GM12878 (cell line): Measurements from ENCODE around the gene CGREF1. TPM values are rescaled to one million over a fixed set of nuclear protein-coding genes. Genes with fewer than 3 reads are reported as not detected.
A peak's percentile ranks its signal among the peaks of the same experiment; 100 is the strongest.

ENCODE experiments used
- ATAC-seq: fragments of 200-7000 bp; cut with Tn5 transposase; 3 replicates; pipeline ENCODE4 v1.9.1; 2020; ENCODE audit warnings: mild to moderate bottlenecking, moderate library complexity
- BruUV-seq: library from RNA; stranded (reverse); fragments of 400-500 nt; replicated peaks from 2 replicates; lab custom pipeline; 2021; lab: Mats Ljungman, UMichigan
- CTCF ChIA-PET: fragments of 300-600 bp; sonication (Branson Sonifier 250); formaldehyde crosslinking; extraction: SDS; loops from one replicate; lab custom pipeline; 2021; ENCODE audit warnings: inconsistent platforms; lab: Yijun Ruan, JAX
- POLR2A ChIA-PET: fragments of 350-600 bp; formaldehyde crosslinking; extraction: SDS; loops from one replicate; lab custom pipeline; 2021; ENCODE audit warnings: inconsistent platforms; lab: Charles Lee
- RAD21 ChIA-PET: fragments of 300-600 bp; sonication (Branson Sonifier 250); formaldehyde crosslinking; loops from one replicate; lab custom pipeline; 2023; ENCODE audit warnings: antibody characterized with exemption; ENCODE audit not compliant: unreplicated experiment; lab: Charles Lee
- SMC1A ChIA-PET: fragments of 300-600 bp; sonication (Branson Sonifier 250); formaldehyde crosslinking; loops from one replicate; lab custom pipeline; 2023; ENCODE audit not compliant: unreplicated experiment, uncharacterized antibody; lab: Charles Lee
- DNase-seq: peaks from one replicate; pipeline ENCODE4 v3.0.0-alpha.2; 2011; ENCODE audit warnings: low read depth, low spot score
- FAIRE-seq: peaks from 3 replicates; lab custom pipeline; 2011; peaks lifted over from hg19 to GRCh38; lab: Jason Lieb, UNC
- H2AFZ ChIP-seq: 2 replicates; pipeline ENCODE4 v1.6.0; 2011; ENCODE audit warnings: low read depth, low read length, control low read depth; ENCODE audit not compliant: control insufficient read depth
- H3K27ac ChIP-seq: 2 replicates; pipeline ENCODE4 v1.5.1; 2011; ENCODE audit warnings: control low read depth; ENCODE audit not compliant: control insufficient read depth, insufficient read depth
- H3K27me3 ChIP-seq, 2 experiments: replicated peaks in 1 of 2; 2 replicates each; pipeline versions ENCODE4 v1.6.0 to v1.6.1; 2011; ENCODE audit warnings: low read length in 1 of 2; ENCODE audit not compliant: control insufficient read depth in 2 of 2, insufficient read depth in 2 of 2
- H3K36me3 ChIP-seq, 2 experiments: 2 replicates each; pipeline ENCODE4 v1.5.1; 2011; ENCODE audit warnings: low read length in 1 of 2; ENCODE audit not compliant: control insufficient read depth in 2 of 2, insufficient read depth in 2 of 2
- H3K4me1 ChIP-seq: 2 replicates; pipeline ENCODE4 v1.6.1; 2011; ENCODE audit warnings: mild to moderate bottlenecking, low read length, moderate library complexity, mixed read lengths; ENCODE audit not compliant: control insufficient read depth, insufficient read depth
- H3K4me2 ChIP-seq: 2 replicates; pipeline ENCODE4 v1.6.0; 2011; ENCODE audit warnings: control low read depth; ENCODE audit not compliant: control insufficient read depth, insufficient read depth
- H3K4me3 ChIP-seq: fragments of 200-600 bp; sonication (generic); 2 replicates; pipeline ENCODE4 v1.5.1; 2016
- H3K79me2 ChIP-seq: 2 replicates; pipeline ENCODE4 v1.6.0; 2011; ENCODE audit warnings: low read length; ENCODE audit not compliant: control insufficient read depth, insufficient read depth
- H3K9ac ChIP-seq: 2 replicates; pipeline ENCODE4 v1.8.0; 2011; ENCODE audit warnings: low read length, control low read depth, mixed read lengths; ENCODE audit not compliant: control insufficient read depth, insufficient read depth
- H3K9me3 ChIP-seq: replicated peaks from 3 replicates; pipeline ENCODE4 v1.5.1; 2011; ENCODE audit warnings: mild to moderate bottlenecking, low read length; ENCODE audit not compliant: control insufficient read depth, insufficient read depth
- H4K20me1 ChIP-seq: 2 replicates; pipeline ENCODE4 v1.6.0; 2011; ENCODE audit not compliant: control insufficient read depth, insufficient read depth
- CTCF ChIP-seq, 3 experiments: IDR thresholded peaks in 2 of 3; conservative IDR thresholded peaks in 1 of 3; 2 replicates each; pipeline ENCODE4 v1.5.1; 2011; ENCODE audit warnings: low read depth in 3 of 3, low read length in 3 of 3, mild to moderate bottlenecking in 3 of 3, control low read depth in 2 of 3, moderate library complexity in 2 of 3, inconsistent platforms in 1 of 3, mixed read lengths in 1 of 3; ENCODE audit not compliant: control insufficient read depth in 2 of 3, insufficient read depth in 1 of 3; ENCODE audit errors: extremely low read depth in 1 of 3
- EGR1 ChIP-seq, 2 experiments: IDR thresholded peaks; 1 replicate in 1 of 2; 2 replicates in 1 of 2; pipeline ENCODE4 v1.6.1; 2011 to 2012; ENCODE audit warnings: low read depth in 2 of 2, low read length in 2 of 2, borderline replicate concordance in 1 of 2, mild to moderate bottlenecking in 1 of 2, moderate library complexity in 1 of 2
- POLR2A ChIP-seq: IDR thresholded peaks from 2 replicates; pipeline ENCODE4 v1.6.1; 2011; ENCODE audit warnings: low read depth, mild to moderate bottlenecking, low read length
- TCF12 ChIP-seq: IDR thresholded peaks from 2 replicates; pipeline ENCODE4 v1.6.1; 2011; ENCODE audit warnings: low read depth, mild to moderate bottlenecking, low read length
- ZNF592 ChIP-seq: fragments of 450-650 bp; IDR thresholded peaks from 2 replicates; pipeline ENCODE4 v1.6.1; 2017; ENCODE audit warnings: mild to moderate bottlenecking, moderate library complexity
- WGBS: methylation state at CpG from one replicate; pipeline ENCODE4 v1.1.6; 2016; ENCODE audit warnings: low lambda C conversion rate; ENCODE audit not compliant: insufficient replicate concordance, insufficient coverage; ENCODE audit errors: missing lambda C conversion rate; 5-methylcytosine and 5-hydroxymethylcytosine counted together
- in situ Hi-C: fragments of 300-500 bp; cut with MboI; formaldehyde crosslinking; loops from 9 replicates; pipeline ENCODE4 v1.14.3; 2018; ENCODE audit warnings: mixed read lengths
- intact Hi-C: fragments of 100-400 bp; cut with micrococcal nuclease; formaldehyde crosslinking; loops from one replicate; pipeline ENCODE4 v1.14.2; 2022; ENCODE audit not compliant: unreplicated experiment
- polyA plus RNA-seq, 11 experiments: library from polyadenylated mRNA; depleted of rRNA in 4 of 11; unstranded in 6 of 11; stranded (reverse) in 5 of 11; fragments of >200 nt; fragmentation: Nextera tagmentation in 4 of 11; fragmentation: Illumina TruSeq in 1 of 11; extraction: Ambion mirVana in 4 of 11; extraction: Trizol in 1 of 11; gene quantifications; 1 replicate in 1 of 11; 2 replicates in 10 of 11; pipeline versions ENCODE4 v1.2.1 to v1.2.3, GENCODE V29; 2011 to 2016; ENCODE audit warnings: inconsistent platforms in 2 of 11, missing spikeins in 2 of 11, low read depth in 1 of 11
- total RNA-seq, 4 experiments: library from RNA; depleted of rRNA in 3 of 4; stranded (reverse); fragments of >200 nt in 3 of 4; fragmentation: Illumina TruSeq in 1 of 4; extraction: Trizol in 1 of 4; gene quantifications; 2 replicates each; pipeline versions ENCODE4 v1.2.1 to v1.2.3, GENCODE V29; 2013 to 2021

The CGREF1 gene
- total and polyA plus RNA-seq, 10 of the 15 experiments (the other 5 are each of a cell fraction or from before 2014, with no cell fraction given) = 0.06 to 0.21 TPM; not detected in 8

- Histone ChIP-seq H3K4me2 (peak overlapping the region; percentile 86), H3K27ac (peak overlapping the region; percentile 90; the same call in 1 of the 2 replicates), H3K27me3 (no peaks in the 10 kb centered on the region), H4K20me1 (no peaks in the 10 kb centered on the region), H2AFZ (peak overlapping the region; percentile 93), H3K9me3 (no peaks in the 10 kb centered on the region), H3K79me2 (peaks cover 19% of the 10 kb centered on the region), H3K4me3 (peak overlapping the region; percentile 97), H3K4me1 (peaks cover 8% of the 10 kb centered on the region), H3K36me3 (peaks cover 10 to 17% of the 10 kb centered on the region in 2 experiments), H3K9ac (peak overlapping the region; percentile 94)
- TSS peak; percentile 76 for BruUV-seq
- no peak for TF ChIP-seq TCF12
- TF ChIP-seq CTCF (IDR thresholded peaks at IDR 0.05 in 2 of 3, conservative IDR thresholded peaks at IDR 0.05 in 1 of 3; ENCODE audit: control insufficient read depth in 2 of 3, extremely low read depth in 1 of 3, insufficient read depth in 1 of 3, low read depth in 3 of 3, low read length in 3 of 3) = peak in 1 of 3 experiments; percentile 11; a peak in 1 of 6 replicates
- TF ChIP-seq ZNF592 = no peak
- TF ChIP-seq POLR2A = 0 out of 2 replicates have a peak, but pooled peaks have one; percentile 33
- no peak for TF ChIP-seq EGR1 (IDR thresholded peaks at IDR 0.05; ENCODE audit: borderline replicate concordance in 1 of 2, low read depth in 2 of 2, low read length in 2 of 2)
- in situ Hi-C loops = no loop called here
- ChIA-PET CTCF (interaction anchor here (0.7 to 2.4 kb wide), 22 partner anchors 9 to 172 kb away, joined by 3 to 19 read pairs (median 4); partner anchors contain the start of gene AGBL5), POLR2A (interaction anchor here (0.8 to 2.2 kb wide), 6 partner anchors 9 to 789 kb away, joined by 3 to 7 read pairs (median 5); partner anchors contain the start of genes ABHD1, ATRAID, MPV17 and SLC5A6), SMC1A (interaction anchor here (0.7 to 1.7 kb wide), 11 partner anchors 10 to 171 kb away, joined by 3 to 7 read pairs (median 4); partner anchors contain the start of genes ABHD1 and AGBL5), RAD21 (interaction anchor here (0.8 to 2.1 kb wide), 9 partner anchors 32 to 172 kb away, joined by 3 to 13 read pairs (median 3); no protein-coding TSS in a partner anchor)
- intact Hi-C loops = loop anchor here (5.0 kb wide), 1 partner anchor 49 kb away; no protein-coding TSS in a partner anchor
- WGBS = 42% methylated on average over 14 of the region's 14 CpGs
- FAIRE-seq (no peak), ATAC-seq (peak; percentile 29), DNase-seq (no peak)
These were observed 14.4 kb upstream of the CGREF1 start for GRCh38 chr2:27133195-27133875.
